HG03060 (cell line): Measurements from ENCODE around the gene EYA3.
A peak's percentile ranks its signal among the peaks of the same experiment; 100 is the strongest.

Experiments used
- ATAC-seq: cut with Tn5 transposase; IDR thresholded peaks from one replicate; pipeline ENCODE4 v1.9.1; 2021; ENCODE audit warnings: low read depth, moderate number of reproducible peaks; ENCODE audit not compliant: unreplicated experiment

The EYA3 gene

GRCh38 chr1:28088168-28088961, at the start of gene EYA3:
Gene EYA3, minus strand, starts transcription at chr1:28088610. Its CDS starts 30,584 bp downstream, at chr1:28058026.
- ATAC-seq: peak; percentile 78

GRCh38 chr1:28136922-28137613, 48.7 kb upstream of the EYA3 start:
- no peak for ATAC-seq

GRCh38 chr1:28136169-28136921, 47.9 kb upstream of the EYA3 start:
- no peak for ATAC-seq

GRCh38 chr1:28135371-28136168, 47.2 kb upstream of the EYA3 start:
- ATAC-seq: no peak

GRCh38 chr1:28134651-28135207, 46.3 kb upstream of the EYA3 start:
- no peak for ATAC-seq

- no peak for ATAC-seq
These were observed 44.1 kb upstream of the EYA3 start for GRCh38 chr1:28132171-28133167.

- ATAC-seq: no peak
These were observed 42.5 kb upstream of the EYA3 start for GRCh38 chr1:28130901-28131300.

- ATAC-seq: no peak
These were observed 40.7 kb upstream of the EYA3 start for GRCh38 chr1:28129150-28129549.

GRCh38 chr1:28127617-28128257, 39.3 kb upstream of the EYA3 start:
- ATAC-seq: peak; percentile 62

- no peak for ATAC-seq
These were observed 38.5 kb upstream of the EYA3 start for GRCh38 chr1:28126783-28127490.

GRCh38 chr1:28126212-28126611, 37.8 kb upstream of the EYA3 start:
- ATAC-seq: no peak

GRCh38 chr1:28123461-28123961, 35.1 kb upstream of the EYA3 start:
- ATAC-seq: no peak

- ATAC-seq: no peak
These were observed 33.8 kb upstream of the EYA3 start for GRCh38 chr1:28122183-28122582.

GRCh38 chr1:28119556-28119955, 31.1 kb upstream of the EYA3 start:
- no peak for ATAC-seq

GRCh38 chr1:28118640-28119307, 30.4 kb upstream of the EYA3 start:
- ATAC-seq: no peak

- ATAC-seq: no peak
These were observed 26.9 kb upstream of the EYA3 start for GRCh38 chr1:28115267-28115666.

GRCh38 chr1:28114844-28115243, 26.4 kb upstream of the EYA3 start:
- ATAC-seq: no peak
